ENCODE data around the gene KNDC1.

The KNDC1 gene

GRCh38 chr10:133267293-133267692 lies 107.3 kb downstream of the KNDC1 start:
- DNase-seq (ENCODE audit: extremely low spot score), result no peak
- POLR2A ChIA-PET, result no interaction called here
- CTCF ChIA-PET, result interaction anchor here (0.9 kb wide), 1 partner anchor 39 kb away, joined by 3 read pairs; no protein-coding TSS in a partner anchor
- TF ChIP-seq HDGF (IDR thresholded peaks at IDR 0.05; ENCODE audit: borderline replicate concordance) (no peak), PKNOX1 (IDR thresholded peaks at IDR 0.05) (no peak)

- no peak for TF ChIP-seq LEF1 (IDR thresholded peaks at IDR 0.05; ENCODE audit: borderline replicate concordance)
- TF ChIP-seq FOXA1 (IDR thresholded peaks at IDR 0.05), result no peak
- TF ChIP-seq FOXK2 (IDR thresholded peaks at IDR 0.05), result no peak
- TF ChIP-seq BHLHE40 (IDR thresholded peaks at IDR 0.05; ENCODE audit: borderline replicate concordance), result no peak
- no peak for TF ChIP-seq SUZ12 (IDR thresholded peaks at IDR 0.05)
- no peak for TF ChIP-seq ELF4 (IDR thresholded peaks at IDR 0.05)
- TF ChIP-seq CTBP1 (IDR thresholded peaks at IDR 0.05; ENCODE audit: borderline replicate concordance), result no peak
- TF ChIP-seq L3MBTL2 (conservative IDR thresholded peaks at IDR 0.05), result no peak
- TF ChIP-seq TARDBP (IDR thresholded peaks at IDR 0.05), result no peak
- TF ChIP-seq PKNOX1 (IDR thresholded peaks at IDR 0.05), result no peak
- no peak for TF ChIP-seq ZNF384 (IDR thresholded peaks at IDR 0.05)
- TF ChIP-seq FOXM1 (IDR thresholded peaks at IDR 0.05; ENCODE audit: borderline replicate concordance), result no peak
- no peak for TF ChIP-seq ARNT (IDR thresholded peaks at IDR 0.05)
- TF ChIP-seq SP1 (IDR thresholded peaks at IDR 0.05), result no peak
- no peak for TF ChIP-seq NFRKB (IDR thresholded peaks at IDR 0.05)
- no peak for TF ChIP-seq HDGF (IDR thresholded peaks at IDR 0.05; ENCODE audit: borderline replicate concordance)
- ChIA-PET POLR2A (no interaction called here), CTCF (interaction anchor here (0.9 kb wide), 1 partner anchor 39 kb away, joined by 3 read pairs; no protein-coding TSS in a partner anchor)
- DNase-seq (ENCODE audit: extremely low spot score), result no peak
These were observed 107.8 kb downstream of the KNDC1 start for GRCh38 chr10:133267829-133268228.

- CTCF ChIA-PET, result no interaction called here
- TF ChIP-seq ELF4 (IDR thresholded peaks at IDR 0.05) (no peak), L3MBTL2 (conservative IDR thresholded peaks at IDR 0.05) (no peak), SUZ12 (IDR thresholded peaks at IDR 0.05) (no peak), PKNOX1 (IDR thresholded peaks at IDR 0.05) (no peak), ARNT (IDR thresholded peaks at IDR 0.05) (no peak), FOXA1 (IDR thresholded peaks at IDR 0.05) (no peak), HDGF (IDR thresholded peaks at IDR 0.05; ENCODE audit: borderline replicate concordance) (no peak), LEF1 (IDR thresholded peaks at IDR 0.05; ENCODE audit: borderline replicate concordance) (no peak), SP1 (IDR thresholded peaks at IDR 0.05) (no peak), CTBP1 (IDR thresholded peaks at IDR 0.05; ENCODE audit: borderline replicate concordance) (no peak), FOXK2 (IDR thresholded peaks at IDR 0.05) (no peak), BHLHE40 (IDR thresholded peaks at IDR 0.05; ENCODE audit: borderline replicate concordance) (no peak)
- POLR2A ChIA-PET, result no interaction called here
- no peak for DNase-seq (ENCODE audit: extremely low spot score)
These were observed 108.5 kb downstream of the KNDC1 start for GRCh38 chr10:133268532-133268931.

- DNase-seq (ENCODE audit: extremely low spot score), result no peak
- CTCF ChIA-PET, result no interaction called here
These were observed 109.3 kb downstream of the KNDC1 start for GRCh38 chr10:133269367-133269766.

GRCh38 chr10:133270204-133270603 lies 110.2 kb downstream of the KNDC1 start:
- POLR2A ChIA-PET, result no interaction called here
- TF ChIP-seq ELF4 (IDR thresholded peaks at IDR 0.05) (no peak), ZNF384 (IDR thresholded peaks at IDR 0.05) (no peak), FOXK2 (IDR thresholded peaks at IDR 0.05) (no peak), FOXA1 (IDR thresholded peaks at IDR 0.05) (no peak), L3MBTL2 (conservative IDR thresholded peaks at IDR 0.05) (no peak), LEF1 (IDR thresholded peaks at IDR 0.05; ENCODE audit: borderline replicate concordance) (no peak), SUZ12 (IDR thresholded peaks at IDR 0.05) (no peak), BHLHE40 (IDR thresholded peaks at IDR 0.05; ENCODE audit: borderline replicate concordance) (no peak), PKNOX1 (IDR thresholded peaks at IDR 0.05) (no peak), SP1 (IDR thresholded peaks at IDR 0.05) (no peak), HDGF (IDR thresholded peaks at IDR 0.05; ENCODE audit: borderline replicate concordance) (no peak), CTBP1 (IDR thresholded peaks at IDR 0.05; ENCODE audit: borderline replicate concordance) (no peak), ARNT (IDR thresholded peaks at IDR 0.05) (no peak), FOXM1 (IDR thresholded peaks at IDR 0.05; ENCODE audit: borderline replicate concordance) (no peak), NFRKB (IDR thresholded peaks at IDR 0.05) (no peak)
- DNase-seq (ENCODE audit: extremely low spot score), result no peak
- CTCF ChIA-PET, result no interaction called here

More at GRCh38 chr10:133269367-133269766, 109.3 kb downstream of the KNDC1 start:
- POLR2A ChIA-PET, result no interaction called here
- TF ChIP-seq FOXK2 (IDR thresholded peaks at IDR 0.05) (no peak), LEF1 (IDR thresholded peaks at IDR 0.05; ENCODE audit: borderline replicate concordance) (no peak), L3MBTL2 (conservative IDR thresholded peaks at IDR 0.05) (no peak), SUZ12 (IDR thresholded peaks at IDR 0.05) (no peak), HDGF (IDR thresholded peaks at IDR 0.05; ENCODE audit: borderline replicate concordance) (no peak), ZNF384 (IDR thresholded peaks at IDR 0.05) (no peak)

- no peak for DNase-seq (ENCODE audit: extremely low spot score)
- ChIA-PET POLR2A (no interaction called here), CTCF (no interaction called here)
- TF ChIP-seq SUZ12 (IDR thresholded peaks at IDR 0.05), result no peak
- TF ChIP-seq ARNT (IDR thresholded peaks at IDR 0.05), result no peak
These were observed 110.8 kb downstream of the KNDC1 start for GRCh38 chr10:133270773-133271297.

All from HEK293T (cell line).